Measurements from ENCODE around the gene NKPD1.

DNA sequence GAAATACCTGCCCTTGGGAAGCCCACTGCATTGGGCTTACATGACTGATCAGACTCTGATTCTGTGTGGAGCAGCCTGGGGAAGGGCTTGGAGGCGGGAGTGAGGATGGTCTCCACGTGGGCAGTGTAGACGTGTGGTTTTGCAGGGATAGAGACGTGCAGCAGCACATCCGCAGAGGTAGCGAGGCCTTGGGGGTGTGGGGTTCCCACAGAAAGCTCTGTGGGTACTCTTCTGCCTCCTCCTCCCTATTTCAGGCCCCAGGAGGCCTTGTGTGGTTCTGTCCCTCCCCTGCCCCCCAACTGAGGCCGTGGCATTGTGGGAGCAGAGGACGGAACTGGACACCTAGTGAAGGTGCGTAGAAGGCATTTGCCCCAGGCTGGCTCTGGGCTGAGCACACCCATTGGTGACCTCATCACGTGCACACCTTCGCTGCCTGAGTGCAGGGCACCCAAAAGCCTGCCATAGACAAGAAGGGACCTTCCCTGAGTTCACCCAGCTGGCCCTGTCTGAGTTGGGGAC lies 38.9 kb downstream of the NKPD1 start:
- TF ChIP-seq CTCF (conservative IDR thresholded peaks at IDR 0.05; ENCODE audit: low read depth in 2 of 2) (no peak), EZH2phosphoT487 (IDR thresholded peaks at IDR 0.05; ENCODE audit: unreplicated experiment) (no peak), POLR2AphosphoS5 (IDR thresholded peaks at IDR 0.05; ENCODE audit: low read depth) (no peak), JUNB (IDR thresholded peaks at IDR 0.05; ENCODE audit: unreplicated experiment) (no peak), STAT1 (IDR thresholded peaks at IDR 0.05; ENCODE audit: unreplicated experiment) (no peak), EZH2 (IDR thresholded peaks at IDR 0.05; ENCODE audit: low read depth, unreplicated experiment) (no peak), NANOG (IDR thresholded peaks at IDR 0.05; ENCODE audit: borderline replicate concordance) (no peak)
- TF ChIP-seq, protein P1, sequence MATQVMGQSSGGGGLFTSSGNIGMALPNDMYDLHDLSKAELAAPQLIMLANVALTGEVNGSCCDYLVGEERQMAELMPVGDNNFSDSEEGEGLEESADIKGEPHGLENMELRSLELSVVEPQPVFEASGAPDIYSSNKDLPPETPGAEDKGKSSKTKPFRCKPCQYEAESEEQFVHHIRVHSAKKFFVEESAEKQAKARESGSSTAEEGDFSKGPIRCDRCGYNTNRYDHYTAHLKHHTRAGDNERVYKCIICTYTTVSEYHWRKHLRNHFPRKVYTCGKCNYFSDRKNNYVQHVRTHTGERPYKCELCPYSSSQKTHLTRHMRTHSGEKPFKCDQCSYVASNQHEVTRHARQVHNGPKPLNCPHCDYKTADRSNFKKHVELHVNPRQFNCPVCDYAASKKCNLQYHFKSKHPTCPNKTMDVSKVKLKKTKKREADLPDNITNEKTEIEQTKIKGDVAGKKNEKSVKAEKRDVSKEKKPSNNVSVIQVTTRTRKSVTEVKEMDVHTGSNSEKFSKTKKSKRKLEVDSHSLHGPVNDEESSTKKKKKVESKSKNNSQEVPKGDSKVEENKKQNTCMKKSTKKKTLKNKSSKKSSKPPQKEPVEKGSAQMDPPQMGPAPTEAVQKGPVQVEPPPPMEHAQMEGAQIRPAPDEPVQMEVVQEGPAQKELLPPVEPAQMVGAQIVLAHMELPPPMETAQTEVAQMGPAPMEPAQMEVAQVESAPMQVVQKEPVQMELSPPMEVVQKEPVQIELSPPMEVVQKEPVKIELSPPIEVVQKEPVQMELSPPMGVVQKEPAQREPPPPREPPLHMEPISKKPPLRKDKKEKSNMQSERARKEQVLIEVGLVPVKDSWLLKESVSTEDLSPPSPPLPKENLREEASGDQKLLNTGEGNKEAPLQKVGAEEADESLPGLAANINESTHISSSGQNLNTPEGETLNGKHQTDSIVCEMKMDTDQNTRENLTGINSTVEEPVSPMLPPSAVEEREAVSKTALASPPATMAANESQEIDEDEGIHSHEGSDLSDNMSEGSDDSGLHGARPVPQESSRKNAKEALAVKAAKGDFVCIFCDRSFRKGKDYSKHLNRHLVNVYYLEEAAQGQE (IDR thresholded peaks at IDR 0.05; ENCODE audit: unreplicated experiment): no peak
- TF ChIP-seq, protein P2, sequence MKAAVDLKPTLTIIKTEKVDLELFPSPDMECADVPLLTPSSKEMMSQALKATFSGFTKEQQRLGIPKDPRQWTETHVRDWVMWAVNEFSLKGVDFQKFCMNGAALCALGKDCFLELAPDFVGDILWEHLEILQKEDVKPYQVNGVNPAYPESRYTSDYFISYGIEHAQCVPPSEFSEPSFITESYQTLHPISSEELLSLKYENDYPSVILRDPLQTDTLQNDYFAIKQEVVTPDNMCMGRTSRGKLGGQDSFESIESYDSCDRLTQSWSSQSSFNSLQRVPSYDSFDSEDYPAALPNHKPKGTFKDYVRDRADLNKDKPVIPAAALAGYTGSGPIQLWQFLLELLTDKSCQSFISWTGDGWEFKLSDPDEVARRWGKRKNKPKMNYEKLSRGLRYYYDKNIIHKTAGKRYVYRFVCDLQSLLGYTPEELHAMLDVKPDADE (IDR thresholded peaks at IDR 0.05): no peak
